Astrocyte of the spinal cord (primary cell): Measurements from ENCODE around the gene SLC30A2.

Source experiments
- DNase-seq: peaks from one replicate; pipeline ENCODE4 v3.0.0; 2011; ENCODE audit warnings: low read depth, low spot score
- H3K4me3 ChIP-seq: 2 replicates; pipeline ENCODE4 v1.5.1; 2011; ENCODE audit warnings: low read depth, mild to moderate bottlenecking, low read length, moderate library complexity
- in situ Hi-C: cut with HindIII; loops from 2 replicates; pipeline ENCODE4 v1.10.0; 2017; ENCODE audit warnings: low sequenced_read_pairs
- TF ChIP-seq, protein P1 (sequence below): IDR thresholded peaks from 2 replicates; pipeline ENCODE4 v1.5.1; 2012; ENCODE audit warnings: low read depth, mild to moderate bottlenecking, low read length, inconsistent platforms

The SLC30A2 gene

DNA sequence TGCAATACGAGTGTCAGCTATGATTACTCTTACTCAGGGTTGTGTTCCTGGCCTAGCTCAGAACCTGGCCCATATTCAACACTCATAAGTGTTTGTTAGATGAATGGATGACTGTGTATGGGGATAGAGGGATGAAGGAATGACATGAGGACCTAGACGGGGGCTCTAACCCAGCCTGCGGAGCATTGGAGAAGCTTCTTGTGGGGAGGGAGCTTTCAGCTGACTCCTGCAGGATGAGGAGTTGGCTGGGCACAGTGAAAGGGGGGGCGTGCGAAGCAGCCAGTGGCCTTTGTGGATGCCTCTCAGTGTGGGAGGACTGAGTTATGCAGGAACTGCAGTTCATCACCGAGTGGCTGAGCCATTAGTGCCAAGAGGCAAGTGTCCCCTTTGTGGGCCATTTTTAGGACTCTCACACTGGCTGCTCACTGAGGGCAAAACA, 25.6 kb downstream of the SLC30A2 start:
- in situ Hi-C loops = no loop called here
- no peak overlapping the region for H3K4me3 ChIP-seq
- no peak for DNase-seq
- TF ChIP-seq, protein P1, sequence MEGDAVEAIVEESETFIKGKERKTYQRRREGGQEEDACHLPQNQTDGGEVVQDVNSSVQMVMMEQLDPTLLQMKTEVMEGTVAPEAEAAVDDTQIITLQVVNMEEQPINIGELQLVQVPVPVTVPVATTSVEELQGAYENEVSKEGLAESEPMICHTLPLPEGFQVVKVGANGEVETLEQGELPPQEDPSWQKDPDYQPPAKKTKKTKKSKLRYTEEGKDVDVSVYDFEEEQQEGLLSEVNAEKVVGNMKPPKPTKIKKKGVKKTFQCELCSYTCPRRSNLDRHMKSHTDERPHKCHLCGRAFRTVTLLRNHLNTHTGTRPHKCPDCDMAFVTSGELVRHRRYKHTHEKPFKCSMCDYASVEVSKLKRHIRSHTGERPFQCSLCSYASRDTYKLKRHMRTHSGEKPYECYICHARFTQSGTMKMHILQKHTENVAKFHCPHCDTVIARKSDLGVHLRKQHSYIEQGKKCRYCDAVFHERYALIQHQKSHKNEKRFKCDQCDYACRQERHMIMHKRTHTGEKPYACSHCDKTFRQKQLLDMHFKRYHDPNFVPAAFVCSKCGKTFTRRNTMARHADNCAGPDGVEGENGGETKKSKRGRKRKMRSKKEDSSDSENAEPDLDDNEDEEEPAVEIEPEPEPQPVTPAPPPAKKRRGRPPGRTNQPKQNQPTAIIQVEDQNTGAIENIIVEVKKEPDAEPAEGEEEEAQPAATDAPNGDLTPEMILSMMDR = no peak

DNA sequence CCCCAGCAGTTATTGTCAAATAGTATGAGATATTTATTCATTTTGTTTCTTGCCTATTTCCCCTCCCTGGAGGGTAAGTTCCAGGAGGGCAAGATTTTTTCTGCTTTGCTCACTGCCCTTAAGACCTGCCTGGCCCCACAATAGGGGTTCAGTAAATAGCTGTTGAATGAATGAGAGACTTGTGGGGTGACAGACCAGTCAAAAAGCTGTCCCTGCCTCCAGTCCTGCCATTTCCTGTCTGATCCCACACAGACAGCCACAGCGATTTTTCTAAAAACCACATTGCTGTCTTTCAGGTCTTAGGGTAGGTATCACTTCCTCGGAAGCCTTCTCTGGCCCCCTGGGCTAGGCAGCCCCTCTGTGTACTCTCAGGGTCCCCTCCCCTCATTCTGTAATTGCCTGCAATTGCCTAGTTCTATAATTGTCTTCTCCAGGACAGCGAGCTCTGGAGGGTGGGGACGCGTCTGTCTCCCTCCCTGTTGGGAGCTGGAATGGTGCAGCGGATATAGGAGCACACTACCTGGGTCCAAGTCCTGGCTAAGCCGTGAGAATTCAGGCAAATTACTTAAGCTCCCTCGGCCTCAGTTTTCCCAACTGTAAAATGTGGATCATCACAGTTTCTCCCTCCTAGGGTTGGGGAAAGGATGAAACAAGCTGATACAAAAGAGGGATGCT, 26.1 kb downstream of the SLC30A2 start:
- no peak overlapping the region for H3K4me3 ChIP-seq
- peak; percentile 30 for DNase-seq
- in situ Hi-C loops = no loop called here
- TF ChIP-seq, protein P1 = no peak

DNA sequence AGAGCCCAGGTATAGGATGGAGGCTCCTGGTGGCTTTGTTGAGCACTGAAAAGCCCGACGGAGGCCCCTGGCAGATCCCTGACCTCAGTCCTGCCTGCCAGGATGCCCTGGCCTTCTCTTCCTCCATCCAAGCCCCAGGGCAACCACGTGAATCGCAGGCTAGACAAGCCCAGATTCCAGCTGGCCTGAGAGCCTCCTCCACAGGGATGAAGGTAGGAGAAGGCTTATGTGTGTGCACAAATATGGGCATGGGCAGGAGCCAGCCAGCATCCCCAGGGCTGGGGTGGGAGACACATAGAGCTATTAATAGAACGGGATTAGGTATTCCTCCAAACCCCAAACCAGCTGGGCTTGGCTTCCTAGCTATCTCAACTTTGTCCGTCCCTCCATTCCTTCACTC, 28.3 kb downstream of the SLC30A2 start:
- H3K4me3 ChIP-seq = no peak overlapping the region
- DNase-seq = no peak
- in situ Hi-C loops = no loop called here
- TF ChIP-seq, protein P1 = no peak

DNA sequence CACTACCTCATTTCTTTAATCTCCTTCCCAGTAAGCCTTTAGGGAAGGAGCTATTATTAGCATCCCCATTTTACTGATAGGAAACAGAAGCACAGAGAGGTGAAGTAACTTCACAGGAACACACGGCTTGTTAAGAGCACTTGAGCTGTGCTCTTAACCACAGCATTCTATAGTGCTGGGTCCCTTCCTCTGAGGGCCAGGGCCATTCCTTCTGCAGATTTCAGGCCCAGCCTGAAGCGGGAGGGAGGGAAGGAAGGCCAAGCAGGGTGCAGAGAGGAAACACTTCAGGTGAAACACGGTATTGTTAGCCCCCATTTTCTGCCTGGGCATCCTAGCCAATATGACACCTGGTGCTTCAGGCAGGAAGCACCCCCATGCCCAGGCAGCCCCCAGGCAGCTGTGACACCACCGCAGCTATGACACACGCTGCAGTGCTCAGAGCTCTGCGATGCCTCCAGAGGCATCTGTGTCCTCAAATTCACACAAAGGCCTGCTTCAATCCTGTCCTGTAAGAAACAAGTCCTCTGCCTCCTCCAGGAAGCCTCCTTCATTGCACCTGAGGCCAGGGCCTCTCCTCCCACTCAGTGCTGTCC, 28.9 kb downstream of the SLC30A2 start:
- TF ChIP-seq, protein P1 = no peak
- in situ Hi-C loops = no loop called here
- no peak overlapping the region for H3K4me3 ChIP-seq
- DNase-seq = no peak

DNA sequence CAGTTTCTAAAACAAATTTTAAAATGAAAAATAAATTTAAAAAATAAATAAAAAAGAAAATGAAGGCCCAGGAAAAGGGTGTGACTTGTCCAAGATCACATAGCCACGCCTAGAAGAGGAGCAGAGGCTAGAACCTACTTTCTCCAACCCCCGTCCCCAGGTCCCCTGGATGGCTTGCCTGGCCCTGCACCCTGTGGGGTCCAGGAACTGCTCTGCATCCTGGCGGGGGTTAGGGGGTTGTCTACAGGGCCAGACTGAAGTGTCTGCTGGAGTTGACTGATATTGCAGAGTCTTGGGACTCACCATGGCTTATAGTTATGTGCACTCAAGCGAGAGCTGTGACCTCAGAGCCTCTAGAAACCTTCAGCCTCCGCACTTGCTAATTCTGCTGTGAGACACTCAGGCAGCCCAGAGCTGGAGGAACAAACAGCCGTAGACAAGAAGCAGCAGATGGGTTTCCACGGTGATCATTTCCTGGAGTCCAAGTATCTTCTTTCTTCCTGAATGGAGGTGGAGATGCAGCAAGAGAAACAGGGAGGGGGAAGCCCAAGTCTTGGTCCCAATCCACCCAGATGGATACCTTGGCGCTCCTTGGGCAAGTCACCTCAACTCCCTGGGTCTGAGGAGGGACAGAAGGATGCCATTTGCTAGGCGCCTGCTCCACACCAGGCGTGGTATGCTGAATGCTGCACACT, 29.5 kb downstream of the SLC30A2 start:
- H3K4me3 ChIP-seq = no peak overlapping the region
- no peak for DNase-seq
- TF ChIP-seq, protein P1 = no peak
- in situ Hi-C loops = no loop called here

DNA sequence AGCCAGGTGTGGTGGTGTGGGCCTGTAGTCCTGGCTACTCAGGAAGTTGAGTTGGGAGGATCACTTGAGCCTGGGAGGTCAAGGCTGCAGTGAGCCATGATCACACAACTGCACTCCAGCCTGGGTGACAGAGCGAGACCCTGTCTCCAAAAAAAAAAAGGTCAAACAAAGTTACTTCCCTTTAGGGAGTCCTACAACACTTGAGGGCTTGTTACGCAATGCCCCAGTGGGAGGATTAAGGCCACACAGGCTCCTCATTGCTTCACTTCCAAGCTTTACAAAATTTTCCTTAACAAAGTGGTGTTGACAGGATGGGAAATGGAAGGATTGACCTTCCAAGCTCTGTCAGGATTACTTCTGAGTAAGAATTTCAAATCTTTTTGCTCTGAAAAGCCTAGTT, 30.6 kb downstream of the SLC30A2 start:
- no peak overlapping the region for H3K4me3 ChIP-seq
- TF ChIP-seq, protein P1 = no peak
- in situ Hi-C loops = no loop called here
- DNase-seq = no peak
